Measurements from ENCODE around the gene MARCHF9. TPM values are rescaled to one million over a fixed set of nuclear protein-coding genes. Genes with fewer than 3 reads are reported as not detected.

The MARCHF9 gene
- total RNA-seq, 2 donors from 2014 or later = 13.6 to 15.8 TPM

DNA sequence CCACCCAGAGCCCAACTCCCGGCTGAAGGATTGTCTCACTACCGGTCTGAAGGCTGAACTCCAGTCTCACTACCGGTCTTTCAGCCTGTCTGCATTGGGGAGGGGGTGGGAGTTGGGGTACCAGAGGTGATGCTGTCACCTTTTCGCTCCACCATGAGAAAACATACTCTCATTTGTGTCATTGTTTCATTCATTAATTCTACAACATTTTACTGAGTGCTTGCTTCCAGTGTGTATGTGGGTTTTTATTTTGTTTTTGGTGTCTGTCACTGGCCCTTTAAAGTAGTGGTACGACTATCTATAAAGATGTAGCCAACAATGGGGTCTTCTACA is 2.3 kb upstream of the MARCHF9 start:
- H3K36me3 ChIP-seq (ENCODE audit: control insufficient read depth, insufficient read depth, low read length) = peaks cover 37% of the 10 kb centered on the region
- Mint-ChIP-seq H3K36me3 (ENCODE audit: low read depth) (peaks cover 39% of the 10 kb centered on the region), H3K4me1 (peaks cover 37% of the 10 kb centered on the region), H3K4me3 (peak overlapping the region; percentile 96), H3K27ac (peak overlapping the region; percentile 46), H3K27me3 (ENCODE audit: insufficient read depth) (peaks cover 36% of the 10 kb centered on the region), H3K9me3 (no peaks in the 10 kb centered on the region)
- peak overlapping the region; percentile 76 for H3K4me3 ChIP-seq (ENCODE audit: low read length)
- TF ChIP-seq, protein P1, sequence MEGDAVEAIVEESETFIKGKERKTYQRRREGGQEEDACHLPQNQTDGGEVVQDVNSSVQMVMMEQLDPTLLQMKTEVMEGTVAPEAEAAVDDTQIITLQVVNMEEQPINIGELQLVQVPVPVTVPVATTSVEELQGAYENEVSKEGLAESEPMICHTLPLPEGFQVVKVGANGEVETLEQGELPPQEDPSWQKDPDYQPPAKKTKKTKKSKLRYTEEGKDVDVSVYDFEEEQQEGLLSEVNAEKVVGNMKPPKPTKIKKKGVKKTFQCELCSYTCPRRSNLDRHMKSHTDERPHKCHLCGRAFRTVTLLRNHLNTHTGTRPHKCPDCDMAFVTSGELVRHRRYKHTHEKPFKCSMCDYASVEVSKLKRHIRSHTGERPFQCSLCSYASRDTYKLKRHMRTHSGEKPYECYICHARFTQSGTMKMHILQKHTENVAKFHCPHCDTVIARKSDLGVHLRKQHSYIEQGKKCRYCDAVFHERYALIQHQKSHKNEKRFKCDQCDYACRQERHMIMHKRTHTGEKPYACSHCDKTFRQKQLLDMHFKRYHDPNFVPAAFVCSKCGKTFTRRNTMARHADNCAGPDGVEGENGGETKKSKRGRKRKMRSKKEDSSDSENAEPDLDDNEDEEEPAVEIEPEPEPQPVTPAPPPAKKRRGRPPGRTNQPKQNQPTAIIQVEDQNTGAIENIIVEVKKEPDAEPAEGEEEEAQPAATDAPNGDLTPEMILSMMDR (conservative IDR thresholded peaks at IDR 0.05) = no peak
- peaks cover 5% of the 10 kb centered on the region for H3K4me1 ChIP-seq (ENCODE audit: control insufficient read depth, insufficient read depth, low read length)
- H3K27ac ChIP-seq (ENCODE audit: low read depth, low read length) = no peak overlapping the region
- DNase-seq = no peak
- no peak overlapping the region for H3K9ac ChIP-seq (ENCODE audit: extremely low read depth, low read length, poor library complexity, severe bottlenecking)
- WGBS, 2 experiments (ENCODE audit: insufficient coverage in 1 of 2, insufficient read length in 1 of 2) = 1 to 17% methylated on average over 1 to 4 of the region's 5 CpGs
- peaks cover 33% of the 10 kb centered on the region for H3K27me3 ChIP-seq (ENCODE audit: control insufficient read depth, insufficient read depth, low read length, poor library complexity, severe bottlenecking)
- no peaks in the 10 kb centered on the region for H3K9me3 ChIP-seq (ENCODE audit: control insufficient read depth, low read length)

DNA sequence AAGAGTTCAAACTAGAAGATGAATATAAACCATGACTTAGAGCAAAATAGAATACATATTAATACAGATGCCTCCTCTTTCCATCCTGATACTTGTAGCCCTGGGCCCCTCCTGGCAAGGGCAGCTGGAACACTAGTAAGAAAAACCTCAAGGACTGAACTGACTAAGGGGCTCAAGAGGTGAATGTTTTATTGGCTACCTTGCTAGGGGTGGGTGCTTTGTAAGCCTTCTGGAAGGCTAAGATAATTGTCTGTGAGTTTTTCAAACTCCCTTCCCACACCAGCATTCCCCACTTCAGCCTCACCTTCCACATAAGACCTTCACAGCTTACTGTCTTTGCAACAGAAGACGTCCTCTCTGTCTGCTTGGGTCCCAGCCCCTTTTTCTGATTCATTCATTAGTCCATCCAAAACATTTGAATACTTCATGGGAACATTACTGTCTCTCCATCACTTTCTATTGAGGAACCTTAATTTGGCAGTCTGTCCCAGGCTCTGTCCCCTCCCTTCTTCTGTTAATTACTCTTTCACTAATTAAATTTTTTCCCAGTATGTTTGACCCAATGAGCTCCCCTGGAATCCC is 1.1 kb upstream of the MARCHF9 start:
- 24 to 29% methylated on average over 1 of the region's 1 CpG for WGBS, 2 experiments (ENCODE audit: insufficient coverage in 1 of 2, insufficient read length in 1 of 2)
- no peak overlapping the region for H3K9ac ChIP-seq (ENCODE audit: extremely low read depth, low read length, poor library complexity, severe bottlenecking)
- H3K36me3 Mint-ChIP-seq (ENCODE audit: low read depth) = peaks cover 34% of the 10 kb centered on the region
- peaks cover 29% of the 10 kb centered on the region for H3K36me3 ChIP-seq (ENCODE audit: control insufficient read depth, insufficient read depth, low read length)
- H3K27me3 ChIP-seq (ENCODE audit: control insufficient read depth, insufficient read depth, low read length, poor library complexity, severe bottlenecking) = peaks cover 43% of the 10 kb centered on the region
- H3K4me1 ChIP-seq (ENCODE audit: control insufficient read depth, insufficient read depth, low read length) = peaks cover 5% of the 10 kb centered on the region
- TF ChIP-seq, protein P1 (conservative IDR thresholded peaks at IDR 0.05) = no peak
- no peak overlapping the region for H3K27ac ChIP-seq (ENCODE audit: low read depth, low read length)
- H3K4me1 Mint-ChIP-seq = peaks cover 37% of the 10 kb centered on the region
- no peak for DNase-seq
- peak overlapping the region; percentile 86 for H3K4me3 ChIP-seq (ENCODE audit: low read length)
- H3K27ac Mint-ChIP-seq = peak overlapping the region; percentile 42
- no peaks in the 10 kb centered on the region for H3K9me3 ChIP-seq (ENCODE audit: control insufficient read depth, low read length)
- peaks cover 49% of the 10 kb centered on the region for H3K27me3 Mint-ChIP-seq (ENCODE audit: insufficient read depth)
- no peaks in the 10 kb centered on the region for H3K9me3 Mint-ChIP-seq
- H3K4me3 Mint-ChIP-seq = peak overlapping the region; percentile 73

DNA sequence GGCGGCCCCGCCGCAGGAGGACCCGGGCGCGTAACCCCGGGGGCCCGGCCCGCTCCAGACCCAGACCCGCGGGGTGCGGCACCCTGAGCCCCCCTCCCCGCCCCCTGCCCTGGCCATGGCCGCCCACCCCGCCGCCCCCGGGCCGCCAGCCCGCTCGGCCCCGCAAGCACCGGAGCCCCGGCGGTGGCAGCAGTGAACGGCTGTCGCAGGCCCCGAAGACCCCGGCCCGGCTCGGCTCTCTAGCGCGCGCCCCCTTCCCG is 221 bp downstream of the MARCHF9 start:
- Mint-ChIP-seq H3K36me3 (ENCODE audit: low read depth) (peaks cover 28% of the 10 kb centered on the region), H3K27me3 (ENCODE audit: insufficient read depth) (peaks cover 54% of the 10 kb centered on the region), H3K4me3 (peak overlapping the region; percentile 73), H3K9me3 (no peaks in the 10 kb centered on the region), H3K4me1 (peaks cover 37% of the 10 kb centered on the region), H3K27ac (no peak overlapping the region)
- peaks cover 18% of the 10 kb centered on the region for H3K36me3 ChIP-seq (ENCODE audit: control insufficient read depth, insufficient read depth, low read length)
- no peaks in the 10 kb centered on the region for H3K9me3 ChIP-seq (ENCODE audit: control insufficient read depth, low read length)
- TF ChIP-seq, protein P1 (conservative IDR thresholded peaks at IDR 0.05) = no peak
- H3K27me3 ChIP-seq (ENCODE audit: control insufficient read depth, insufficient read depth, low read length, poor library complexity, severe bottlenecking) = peaks cover 43% of the 10 kb centered on the region
- DNase-seq = no peak
- H3K4me1 ChIP-seq (ENCODE audit: control insufficient read depth, insufficient read depth, low read length) = peaks cover 5% of the 10 kb centered on the region
- H3K4me3 ChIP-seq (ENCODE audit: low read length) = no peak overlapping the region
- no peak overlapping the region for H3K27ac ChIP-seq (ENCODE audit: low read depth, low read length)
- no peak overlapping the region for H3K9ac ChIP-seq (ENCODE audit: extremely low read depth, low read length, poor library complexity, severe bottlenecking)
- WGBS, 2 experiments (ENCODE audit: insufficient coverage in 1 of 2, insufficient read length in 1 of 2) = 0% methylated on average over 33 of the region's 34 CpGs; no CpG with 5 or more reads in 1 of the 2 experiments

All from endodermal cell (in vitro differentiated cells).